PC-3 (cell line): ENCODE results near the gene CHAD. TPM values are rescaled to one million over a fixed set of nuclear protein-coding genes. Genes with fewer than 3 reads are reported as not detected.

ENCODE experiments used
- ATAC-seq: fragments of 200-7000 bp; cut with Tn5 transposase; 2 replicates; pipeline ENCODE4 v1.9.1; 2020; ENCODE audit warnings: mild to moderate bottlenecking, moderate library complexity
- BruUV-seq: library from RNA; stranded (reverse); fragments of 400-500 nt; replicated peaks from 2 replicates; lab custom pipeline; 2021; lab: Mats Ljungman, UMichigan
- CTCF ChIA-PET: fragments of 300-600 bp; sonication (Branson Sonifier 250); formaldehyde crosslinking; loops from one replicate; lab custom pipeline; 2022; ENCODE audit warnings: antibody characterized with exemption; lab: Charles Lee
- POLR2A ChIA-PET: fragments of 300-600 bp; sonication (Branson Sonifier 250); formaldehyde crosslinking; loops from one replicate; lab custom pipeline; 2022; ENCODE audit warnings: antibody characterized with exemption; ENCODE audit not compliant: unreplicated experiment; lab: Charles Lee
- DNase-seq: peaks from one replicate; pipeline ENCODE4 v3.0.0-alpha.2; 2015
- H2AFZ ChIP-seq: fragments of 300-600 bp; sonication (generic); 2 replicates; pipeline ENCODE4 v1.6.0; 2016; ENCODE audit warnings: antibody characterized with exemption, low read length
- H3F3A ChIP-seq: fragments of 300-600 bp; sonication (generic); one replicate; pipeline ENCODE4 v1.6.0; 2017; ENCODE audit warnings: antibody characterized with exemption, low read length, control low read depth, mild to moderate bottlenecking; ENCODE audit not compliant: unreplicated experiment
- H3K27ac ChIP-seq: fragments of 300-600 bp; sonication (generic); 2 replicates; pipeline ENCODE4 v1.5.1; 2016; ENCODE audit warnings: mild to moderate bottlenecking, low read length
- H3K27me3 ChIP-seq: fragments of 300-600 bp; sonication (generic); 2 replicates; pipeline ENCODE4 v1.6.1; 2016; ENCODE audit warnings: low read length, mixed read lengths
- H3K36me3 ChIP-seq: fragments of 300-600 bp; sonication (generic); 2 replicates; pipeline ENCODE4 v1.6.1; 2016; ENCODE audit warnings: low read depth, mixed run types, low read length, mixed read lengths
- H3K4me1 ChIP-seq: fragments of 300-600 bp; sonication (generic); 2 replicates; pipeline ENCODE4 v1.5.1; 2016; ENCODE audit warnings: low read length; ENCODE audit not compliant: insufficient read depth
- H3K4me2 ChIP-seq: fragments of 300-600 bp; sonication (generic); 2 replicates; pipeline ENCODE4 v1.6.0; 2016; ENCODE audit warnings: low read length
- H3K4me3 ChIP-seq: fragments of 300-600 bp; sonication (generic); 2 replicates; pipeline ENCODE4 v1.5.1; 2016; ENCODE audit warnings: mild to moderate bottlenecking, low read length, mixed read lengths
- H3K79me2 ChIP-seq: fragments of 300-600 bp; sonication (generic); 2 replicates; pipeline ENCODE4 v1.6.1; 2017; ENCODE audit warnings: low read length, mixed read lengths
- H3K9ac ChIP-seq: fragments of 300-600 bp; sonication (generic); 2 replicates; pipeline ENCODE4 v1.6.0; 2016; ENCODE audit warnings: mild to moderate bottlenecking, low read length
- H3K9me2 ChIP-seq: fragments of 300-600 bp; sonication (generic); replicated peaks from 2 replicates; pipeline ENCODE4 v1.6.1; 2016; ENCODE audit warnings: mixed run types, low read length, mixed read lengths
- H3K9me3 ChIP-seq: fragments of 300-600 bp; sonication (generic); 2 replicates; pipeline ENCODE4 v1.6.1; 2016; ENCODE audit warnings: low read length, mixed read lengths
- H4K20me1 ChIP-seq: fragments of 300-600 bp; sonication (generic); 2 replicates; pipeline ENCODE4 v1.6.1; 2016; ENCODE audit warnings: low read length, mixed read lengths
- CTCF ChIP-seq: fragments of 300-600 bp; sonication (generic); conservative IDR thresholded peaks from 2 replicates; pipeline ENCODE4 v1.5.1; 2017; ENCODE audit warnings: antibody characterized with exemption, low read depth, mild to moderate bottlenecking, low read length
- EZH2 ChIP-seq: fragments of 300-600 bp; sonication (generic); IDR thresholded peaks from one replicate; pipeline ENCODE4 v1.6.1; 2017; ENCODE audit warnings: antibody characterized with exemption, mild to moderate bottlenecking, low read length; ENCODE audit not compliant: unreplicated experiment
- EZH2phosphoT487 ChIP-seq: fragments of 300-600 bp; sonication (generic); IDR thresholded peaks from 2 replicates; pipeline ENCODE4 v1.6.1; 2018; ENCODE audit warnings: mild to moderate bottlenecking, antibody characterized with exemption, low read length, borderline replicate concordance
- intact Hi-C: fragments of 100-400 bp; cut with micrococcal nuclease; formaldehyde crosslinking; loops from 2 replicates; pipeline ENCODE4 v1.9.0; 2023
- total RNA-seq: library from RNA; depleted of rRNA; stranded (reverse); fragments of >200 nt; gene quantifications from 2 replicates; pipeline ENCODE4 v1.2.3, GENCODE V29; 2014

CHAD gene
- total RNA-seq, 1 experiment from 2014 or later = not detected

DNA sequence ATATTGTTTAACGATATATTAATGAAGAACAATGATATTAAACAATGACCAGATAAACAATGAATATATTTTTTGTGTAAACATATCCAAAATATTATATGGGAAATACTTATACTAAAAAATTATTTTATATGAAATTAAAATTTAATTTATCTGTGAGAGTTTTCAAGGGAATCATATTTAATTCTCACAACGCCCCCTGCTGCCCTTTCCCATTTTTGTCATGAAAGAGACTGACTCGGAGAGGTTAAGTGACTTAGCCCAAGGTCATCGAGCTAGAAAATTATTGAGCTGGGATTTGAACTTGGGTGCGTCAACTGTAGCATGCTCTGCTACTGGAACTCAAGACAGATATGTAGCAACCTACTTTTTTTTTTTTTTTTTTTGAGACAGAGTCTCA lies 32.4 kb upstream of the CHAD start:
- no peaks in the 10 kb centered on the region for H3K9me2 ChIP-seq
- H3F3A ChIP-seq = no peaks in the 10 kb centered on the region
- ChIA-PET POLR2A (interaction anchor here (0.6 to 0.7 kb wide), 2 partner anchors 32 to 129 kb away, joined by 3 to 14 read pairs; partner anchors contain the start of gene EPN3), CTCF (interaction anchor here (0.6 to 1.7 kb wide), 5 partner anchors 13 to 139 kb away, joined by 3 to 12 read pairs (median 6); partner anchors contain the start of gene EPN3)
- intact Hi-C loops = loop anchor here (1.0 kb wide), 1 partner anchor 19 kb away; no protein-coding TSS in a partner anchor
- TF ChIP-seq EZH2phosphoT487 (no peak), CTCF (peak; percentile 60), EZH2 (no peak)
- H3K27ac ChIP-seq = no peak overlapping the region
- no peak overlapping the region for H2AFZ ChIP-seq
- DNase-seq (peak; percentile 76), ATAC-seq (no peak)
- no peak overlapping the region for H3K4me3 ChIP-seq
- BruUV-seq = no TSS peak
- no peaks in the 10 kb centered on the region for H3K27me3 ChIP-seq
- H4K20me1 ChIP-seq = no peaks in the 10 kb centered on the region
- no peak overlapping the region for H3K9ac ChIP-seq
- H3K4me1 ChIP-seq = peaks cover 8% of the 10 kb centered on the region
- no peak overlapping the region for H3K4me2 ChIP-seq
- no peaks in the 10 kb centered on the region for H3K79me2 ChIP-seq
- H3K9me3 ChIP-seq = no peaks in the 10 kb centered on the region
- no peaks in the 10 kb centered on the region for H3K36me3 ChIP-seq

DNA sequence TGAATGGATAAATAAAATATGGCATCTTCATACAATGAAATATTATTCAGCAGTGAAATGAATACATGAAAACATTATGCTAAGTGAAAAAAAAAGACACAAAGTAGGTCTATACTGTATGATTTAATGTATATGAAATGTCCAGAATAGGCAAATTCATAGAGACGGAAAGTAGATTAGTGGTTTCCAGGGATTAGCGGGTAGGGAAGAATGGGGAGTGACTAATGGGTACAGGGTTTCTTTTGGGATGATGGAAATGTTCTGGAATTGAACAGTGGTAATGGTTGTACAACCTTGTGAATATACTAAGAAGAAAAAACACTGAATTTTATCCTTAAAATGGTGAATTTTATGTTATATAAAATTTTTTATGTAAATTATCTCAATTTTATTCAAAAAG lies 31.0 kb upstream of the CHAD start:
- no peaks in the 10 kb centered on the region for H4K20me1 ChIP-seq
- H2AFZ ChIP-seq = no peak overlapping the region
- H3K4me2 ChIP-seq = no peak overlapping the region
- ChIA-PET POLR2A (no interaction called here), CTCF (no interaction called here)
- H3K4me3 ChIP-seq = no peak overlapping the region
- peaks cover 8% of the 10 kb centered on the region for H3K4me1 ChIP-seq
- no peak for TF ChIP-seq EZH2phosphoT487
- TF ChIP-seq CTCF = no peak
- TF ChIP-seq EZH2 = no peak
- no peak overlapping the region for H3K9ac ChIP-seq
- BruUV-seq = no TSS peak
- H3K79me2 ChIP-seq = no peaks in the 10 kb centered on the region
- H3K36me3 ChIP-seq = no peaks in the 10 kb centered on the region
- DNase-seq (no peak), ATAC-seq (no peak)
- H3K27ac ChIP-seq = no peak overlapping the region
- H3K9me3 ChIP-seq = no peaks in the 10 kb centered on the region
- no peaks in the 10 kb centered on the region for H3F3A ChIP-seq
- no peaks in the 10 kb centered on the region for H3K27me3 ChIP-seq
- intact Hi-C loops = no loop called here
- H3K9me2 ChIP-seq = no peaks in the 10 kb centered on the region

GRCh38 chr17:50499270-50499669 lies 30.6 kb upstream of the CHAD start:
- DNase-seq = no peak
- TF ChIP-seq EZH2 (no peak), CTCF (no peak), EZH2phosphoT487 (no peak)
- Histone ChIP-seq H3K9ac (no peak overlapping the region), H3K27ac (no peak overlapping the region), H3K4me1 (peaks cover 8% of the 10 kb centered on the region), H2AFZ (no peak overlapping the region), H3K36me3 (no peaks in the 10 kb centered on the region), H3K9me2 (no peaks in the 10 kb centered on the region), H3K4me3 (no peak overlapping the region), H3K4me2 (no peak overlapping the region), H3K27me3 (no peaks in the 10 kb centered on the region), H3K79me2 (no peaks in the 10 kb centered on the region), H4K20me1 (no peaks in the 10 kb centered on the region), H3F3A (no peaks in the 10 kb centered on the region), H3K9me3 (no peaks in the 10 kb centered on the region)
- intact Hi-C loops = no loop called here
- no TSS peak for BruUV-seq
- ATAC-seq = no peak
- ChIA-PET CTCF (no interaction called here), POLR2A (no interaction called here)
